Lung (tissue), 12 donors: ENCODE data around the gene BCL2. TPM values are rescaled to one million over a fixed set of nuclear protein-coding genes. Genes with fewer than 3 reads are reported as not detected.

Experiments
- ATAC-seq: fragments of 200-7000 bp; cut with Tn5 transposase; one replicate; pipeline ENCODE4 v1.9.1; 2020; ENCODE audit warnings: moderate number of reproducible peaks; ENCODE audit not compliant: insufficient read depth, low FRiP score
- DNase-seq, 3 donors: peaks; one replicate each; pipeline ENCODE4 v3.0.0-alpha.2; 2013 to 2017
- H3K27ac ChIP-seq, 2 donors: one replicate each; pipeline ENCODE4 v1.5.1; 2013; ENCODE audit warnings: mild to moderate bottlenecking in 2 of 2, moderate library complexity in 2 of 2, control low read depth in 1 of 2, inconsistent platforms in 1 of 2, low read depth in 1 of 2, low read length in 1 of 2
- H3K27me3 ChIP-seq, 3 donors: one replicate each; pipeline ENCODE4 v1.5.1; 2013; ENCODE audit warnings: low read length in 2 of 3; ENCODE audit not compliant: control insufficient read depth in 3 of 3, insufficient read depth in 3 of 3
- H3K36me3 ChIP-seq, 4 donors: one replicate each; pipeline ENCODE4 v1.5.1; 2013; ENCODE audit warnings: low read length in 4 of 4, mild to moderate bottlenecking in 1 of 4, moderate library complexity in 1 of 4; ENCODE audit not compliant: control insufficient read depth in 4 of 4, insufficient read depth in 4 of 4
- H3K4me1 ChIP-seq, 5 donors: one replicate each; pipeline ENCODE4 v1.5.1; 2013; ENCODE audit warnings: low read length in 5 of 5, mild to moderate bottlenecking in 2 of 5, moderate library complexity in 1 of 5; ENCODE audit not compliant: control insufficient read depth in 5 of 5, insufficient read depth in 5 of 5
- H3K4me3 ChIP-seq: one replicate; pipeline ENCODE4 v1.5.1; 2013; ENCODE audit warnings: mild to moderate bottlenecking, control low read depth, moderate library complexity
- H3K9ac ChIP-seq, 2 donors: one replicate each; pipeline ENCODE4 v1.5.1; 2013; ENCODE audit warnings: low read length in 2 of 2, control low read depth in 1 of 2; ENCODE audit not compliant: insufficient read depth in 1 of 2
- H3K9me3 ChIP-seq, 4 donors: one replicate each; pipeline ENCODE4 v1.5.1; 2013; ENCODE audit warnings: low read length in 3 of 4, mild to moderate bottlenecking in 1 of 4, moderate library complexity in 1 of 4; ENCODE audit not compliant: control insufficient read depth in 4 of 4, insufficient read depth in 3 of 4
- WGBS, 2 donors: extraction: QIAGEN DNeasy Blood & Tissue Kit; methylation state at CpG; one replicate each; pipeline ENCODE4 v1.1.7; 2013; 5-methylcytosine and 5-hydroxymethylcytosine counted together
- polyA plus RNA-seq, 2 donors: library from polyadenylated mRNA; stranded (reverse); fragments of 200-250 nt; gene quantifications; one replicate each; pipeline ENCODE4 v1.2.1, GENCODE V29; 2013
- total RNA-seq, 2 donors: library from RNA; depleted of rRNA in 1 of 2; stranded (reverse); fragments of >200 nt in 1 of 2; gene quantifications; one replicate each; pipeline ENCODE4 v1.2.1, GENCODE V29; 2014 to 2021
- TF ChIP-seq, protein P1 (sequence below): IDR thresholded peaks from 2 replicates; pipeline ENCODE4 v1.5.1; 2012; ENCODE audit warnings: mild to moderate bottlenecking; ENCODE audit errors: control extremely low read depth, extremely low read depth
- donor health status: control.
- donor health status: control.
- donor health status: Bipolar disorder and iron deficiency.
- donor health status: healthy.
- donor health status: DM: yes; HTN: yes; CAD: no.

The BCL2 gene
- total and polyA plus RNA-seq, 4 donors: 1.5 to 30.9 (median 5.3) TPM

- H3K27ac ChIP-seq: no peak overlapping the region
- peaks cover 0 to 3% (median 0%) of the 10 kb centered on the region in 4 donors for H3K9me3 ChIP-seq
- no peak for DNase-seq
- no peaks in the 10 kb centered on the region for H3K36me3 ChIP-seq
- ATAC-seq: no peak
- TF ChIP-seq, protein P1, sequence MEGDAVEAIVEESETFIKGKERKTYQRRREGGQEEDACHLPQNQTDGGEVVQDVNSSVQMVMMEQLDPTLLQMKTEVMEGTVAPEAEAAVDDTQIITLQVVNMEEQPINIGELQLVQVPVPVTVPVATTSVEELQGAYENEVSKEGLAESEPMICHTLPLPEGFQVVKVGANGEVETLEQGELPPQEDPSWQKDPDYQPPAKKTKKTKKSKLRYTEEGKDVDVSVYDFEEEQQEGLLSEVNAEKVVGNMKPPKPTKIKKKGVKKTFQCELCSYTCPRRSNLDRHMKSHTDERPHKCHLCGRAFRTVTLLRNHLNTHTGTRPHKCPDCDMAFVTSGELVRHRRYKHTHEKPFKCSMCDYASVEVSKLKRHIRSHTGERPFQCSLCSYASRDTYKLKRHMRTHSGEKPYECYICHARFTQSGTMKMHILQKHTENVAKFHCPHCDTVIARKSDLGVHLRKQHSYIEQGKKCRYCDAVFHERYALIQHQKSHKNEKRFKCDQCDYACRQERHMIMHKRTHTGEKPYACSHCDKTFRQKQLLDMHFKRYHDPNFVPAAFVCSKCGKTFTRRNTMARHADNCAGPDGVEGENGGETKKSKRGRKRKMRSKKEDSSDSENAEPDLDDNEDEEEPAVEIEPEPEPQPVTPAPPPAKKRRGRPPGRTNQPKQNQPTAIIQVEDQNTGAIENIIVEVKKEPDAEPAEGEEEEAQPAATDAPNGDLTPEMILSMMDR: no peak
- no peak overlapping the region for H3K4me3 ChIP-seq
- peaks cover 0 to 5% (median 0%) of the 10 kb centered on the region in 5 donors for H3K4me1 ChIP-seq
- H3K27me3 ChIP-seq: no peaks in the 10 kb centered on the region
- H3K9ac ChIP-seq: no peak overlapping the region
- WGBS, 2 donors: 97 to 99% methylated on average over 4 of the region's 4 CpGs
Measured at GRCh38 chr18:63091671-63092364, 227.8 kb downstream of the BCL2 start.

GRCh38 chr18:63090334-63090733 is 229.2 kb downstream of the BCL2 start:
- H3K9me3 ChIP-seq: peaks cover 0 to 3% (median 0%) of the 10 kb centered on the region in 4 donors
- no peaks in the 10 kb centered on the region for H3K36me3 ChIP-seq
- 76 to 84% methylated on average over 12 of the region's 12 CpGs for WGBS, 2 donors
- H3K27me3 ChIP-seq: no peaks in the 10 kb centered on the region
- H3K4me3 ChIP-seq: no peak overlapping the region
- H3K9ac ChIP-seq: no peak overlapping the region
- no peak overlapping the region for H3K27ac ChIP-seq
- H3K4me1 ChIP-seq: peaks cover 0 to 5% (median 0%) of the 10 kb centered on the region in 5 donors
- no peak for ATAC-seq
- TF ChIP-seq, protein P1: no peak
- no peak for DNase-seq

DNA sequence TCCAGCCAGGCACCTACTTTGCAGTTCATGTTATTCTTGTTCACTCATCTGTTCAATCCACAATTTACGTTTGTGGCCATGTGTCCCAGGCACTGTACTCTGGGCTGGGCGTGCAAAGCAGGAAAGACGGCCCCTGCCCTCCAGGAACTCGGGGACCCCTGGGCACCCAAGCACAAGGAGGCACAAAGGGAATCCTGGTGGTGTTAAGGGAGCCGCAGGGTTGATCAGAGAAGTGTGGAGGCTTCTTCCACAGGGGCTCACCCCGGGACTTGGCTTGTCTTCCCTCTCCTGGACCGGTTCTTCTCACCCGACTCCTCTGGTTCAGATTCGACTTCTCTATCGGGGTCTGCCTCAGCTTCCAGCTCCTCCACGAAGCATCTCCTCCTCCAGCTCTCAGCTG is 230.5 kb downstream of the BCL2 start:
- no peak for ATAC-seq
- H3K4me3 ChIP-seq: no peak overlapping the region
- H3K27ac ChIP-seq: no peak overlapping the region
- H3K9ac ChIP-seq: no peak overlapping the region
- no peaks in the 10 kb centered on the region for H3K27me3 ChIP-seq
- no peaks in the 10 kb centered on the region for H3K36me3 ChIP-seq
- DNase-seq: no peak
- TF ChIP-seq, protein P1: no peak
- H3K4me1 ChIP-seq: peaks cover 0 to 5% (median 0%) of the 10 kb centered on the region in 5 donors
- peaks cover 0 to 3% (median 0%) of the 10 kb centered on the region in 4 donors for H3K9me3 ChIP-seq
- 91 to 94% methylated on average over 11 of the region's 11 CpGs for WGBS, 2 donors
